Measurements from ENCODE around the gene VWA2.

The VWA2 gene

GRCh38 chr10:114291516-114291915 lies 52.5 kb downstream of the VWA2 start:
- H3K36me3 Mint-ChIP-seq = peaks cover 22% of the 10 kb centered on the region
- no peak overlapping the region for H3K27ac Mint-ChIP-seq
- no peaks in the 10 kb centered on the region for H3K27me3 Mint-ChIP-seq
- H3K4me3 Mint-ChIP-seq = no peak overlapping the region
- no peak for ATAC-seq
- H3K9me3 Mint-ChIP-seq = peaks cover 16% of the 10 kb centered on the region
- no peaks in the 10 kb centered on the region for H3K4me1 Mint-ChIP-seq

GRCh38 chr10:114293075-114293474 lies 54.0 kb downstream of the VWA2 start:
- Mint-ChIP-seq H3K4me3 (no peak overlapping the region), H3K27me3 (no peaks in the 10 kb centered on the region), H3K9me3 (peaks cover 16% of the 10 kb centered on the region), H3K27ac (no peak overlapping the region), H3K36me3 (peaks cover 38% of the 10 kb centered on the region), H3K4me1 (no peaks in the 10 kb centered on the region)
- ATAC-seq = no peak

DNA sequence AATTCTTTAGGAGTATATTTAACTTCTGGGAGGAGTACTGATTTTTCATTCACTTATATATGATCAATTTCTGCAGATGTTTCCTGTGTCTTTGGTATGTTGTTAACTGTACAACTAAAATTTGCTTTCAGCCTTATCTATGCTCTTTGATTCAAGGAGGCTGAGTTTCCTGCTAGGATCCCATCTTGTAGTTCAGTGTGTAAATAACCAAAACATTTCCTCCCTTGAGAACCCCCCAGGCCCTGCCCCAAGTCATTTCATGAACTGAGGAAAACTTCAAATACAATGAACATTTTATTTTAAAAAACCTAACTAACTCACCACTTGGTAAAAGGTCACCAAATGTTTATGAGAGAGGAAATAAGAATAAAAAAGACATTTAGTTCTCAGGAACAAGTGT lies 55.5 kb downstream of the VWA2 start:
- Mint-ChIP-seq H3K36me3 (peaks cover 45% of the 10 kb centered on the region), H3K9me3 (peaks cover 16% of the 10 kb centered on the region), H3K27ac (no peak overlapping the region), H3K4me1 (no peaks in the 10 kb centered on the region), H3K4me3 (no peak overlapping the region), H3K27me3 (no peaks in the 10 kb centered on the region)
- no peak for ATAC-seq

GRCh38 chr10:114295393-114295792 lies 56.3 kb downstream of the VWA2 start:
- Mint-ChIP-seq H3K9me3 (peaks cover 16% of the 10 kb centered on the region), H3K36me3 (peaks cover 54% of the 10 kb centered on the region), H3K4me1 (no peaks in the 10 kb centered on the region), H3K27ac (no peak overlapping the region), H3K27me3 (no peaks in the 10 kb centered on the region), H3K4me3 (no peak overlapping the region)
- ATAC-seq = no peak

DNA sequence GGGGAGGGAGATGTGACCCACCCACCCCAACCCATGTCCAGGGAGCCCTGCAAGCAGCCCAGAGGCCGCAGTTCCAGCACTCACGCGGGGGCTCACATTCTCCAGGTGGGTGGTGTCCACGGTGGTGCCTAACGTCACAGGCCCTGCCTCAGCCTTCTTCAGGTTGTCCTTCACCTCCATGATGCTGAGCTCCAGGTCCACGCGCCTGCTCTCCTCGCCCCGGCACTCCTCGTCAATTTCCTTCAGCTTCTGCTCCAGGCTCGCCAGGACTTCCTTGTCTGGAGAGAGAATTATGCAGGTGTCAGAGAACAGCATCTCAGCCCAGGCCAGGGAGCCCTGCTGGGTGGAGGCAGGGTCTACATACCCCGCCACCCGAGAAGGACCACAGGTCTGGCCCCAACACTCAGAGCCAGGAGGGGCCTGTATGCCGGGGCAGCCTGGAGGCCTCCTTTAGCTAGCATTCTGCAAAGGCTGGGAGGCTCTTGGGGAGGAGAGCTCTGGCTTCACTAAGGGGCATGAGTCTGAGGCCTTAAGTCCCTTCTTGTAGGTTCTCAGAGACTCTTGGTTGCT lies 58.2 kb downstream of the VWA2 start:
- no peak for ATAC-seq
- Mint-ChIP-seq H3K4me3 (no peak overlapping the region), H3K9me3 (peaks cover 16% of the 10 kb centered on the region), H3K36me3 (peaks cover 60% of the 10 kb centered on the region), H3K4me1 (no peaks in the 10 kb centered on the region), H3K27me3 (no peaks in the 10 kb centered on the region), H3K27ac (no peak overlapping the region)

- Mint-ChIP-seq H3K9me3 (peaks cover 10% of the 10 kb centered on the region), H3K27me3 (no peaks in the 10 kb centered on the region), H3K4me1 (peaks cover 16% of the 10 kb centered on the region), H3K4me3 (no peak overlapping the region), H3K27ac (no peak overlapping the region), H3K36me3 (peaks cover 51% of the 10 kb centered on the region)
- no peak for ATAC-seq
Measured at GRCh38 chr10:114300036-114300645, 61.1 kb downstream of the VWA2 start.

- H3K9me3 Mint-ChIP-seq = peaks cover under 1% of the 10 kb centered on the region
- peaks cover 16% of the 10 kb centered on the region for H3K4me1 Mint-ChIP-seq
- no peak overlapping the region for H3K27ac Mint-ChIP-seq
- H3K36me3 Mint-ChIP-seq = peaks cover 41% of the 10 kb centered on the region
- no peak for ATAC-seq
- no peaks in the 10 kb centered on the region for H3K27me3 Mint-ChIP-seq
- H3K4me3 Mint-ChIP-seq = no peak overlapping the region
Measured at GRCh38 chr10:114301177-114301576, 62.1 kb downstream of the VWA2 start.

GRCh38 chr10:114301951-114302710 lies 63.1 kb downstream of the VWA2 start:
- no peaks in the 10 kb centered on the region for H3K9me3 Mint-ChIP-seq
- H3K4me3 Mint-ChIP-seq = no peak overlapping the region
- H3K36me3 Mint-ChIP-seq = peaks cover 31% of the 10 kb centered on the region
- no peaks in the 10 kb centered on the region for H3K27me3 Mint-ChIP-seq
- no peak overlapping the region for H3K27ac Mint-ChIP-seq
- ATAC-seq = no peak
- H3K4me1 Mint-ChIP-seq = peaks cover 16% of the 10 kb centered on the region

DNA sequence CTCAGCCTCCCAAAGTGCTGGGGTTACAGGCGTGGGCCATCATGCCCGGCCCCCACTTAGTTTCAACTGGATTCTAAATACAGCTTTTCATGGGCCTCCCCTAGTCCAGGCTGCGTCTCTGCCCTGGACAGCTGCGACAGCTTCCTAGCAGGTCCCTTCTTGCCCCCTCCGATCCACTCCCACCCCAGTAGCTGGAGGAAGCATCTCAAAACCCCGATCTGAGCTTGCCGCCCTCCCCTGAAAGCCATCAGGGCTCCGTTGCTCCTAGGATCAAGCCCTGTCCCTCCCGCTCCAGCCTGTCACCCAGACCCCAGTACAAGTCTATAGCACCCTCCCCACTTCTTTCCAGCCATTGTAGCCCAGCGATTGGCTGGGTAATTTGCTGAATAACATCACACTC lies 64.5 kb downstream of the VWA2 start:
- no peak for ATAC-seq
- peak overlapping the region; percentile 80 for H3K4me3 Mint-ChIP-seq
- no peaks in the 10 kb centered on the region for H3K27me3 Mint-ChIP-seq

DNA sequence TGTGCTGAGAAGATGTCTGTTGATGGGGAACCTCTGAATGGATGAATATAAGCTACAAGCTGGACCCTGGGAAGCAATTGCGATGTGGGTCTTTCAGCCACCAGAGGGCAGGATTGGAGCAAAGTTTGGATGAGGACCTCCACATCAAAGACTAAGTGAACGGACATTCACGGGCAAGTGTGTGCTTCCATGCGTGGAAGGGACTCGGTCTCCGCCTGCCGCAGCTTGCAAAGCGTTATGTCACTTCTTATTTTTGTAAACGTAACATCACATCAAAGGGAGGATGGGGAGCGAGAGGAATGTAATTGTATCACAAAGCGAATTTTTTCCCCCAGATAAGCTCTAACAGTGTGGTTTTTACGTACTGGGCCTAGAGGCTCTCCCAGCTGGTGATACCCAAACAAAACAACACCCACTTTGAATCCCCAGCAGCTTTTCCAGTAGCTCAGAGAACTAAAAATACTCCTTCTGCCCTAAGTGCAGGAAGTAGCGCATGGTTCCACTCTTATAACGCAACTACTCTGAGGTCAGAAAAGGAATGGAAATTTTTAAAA lies 65.0 kb downstream of the VWA2 start:
- ATAC-seq = peak; percentile 71
- H3K4me3 Mint-ChIP-seq = peak overlapping the region; percentile 80
- peak overlapping the region; percentile 61 for H3K27ac Mint-ChIP-seq
- peaks cover 19% of the 10 kb centered on the region for H3K36me3 Mint-ChIP-seq
- H3K4me1 Mint-ChIP-seq = peaks cover 16% of the 10 kb centered on the region
- H3K27me3 Mint-ChIP-seq = no peaks in the 10 kb centered on the region
- H3K9me3 Mint-ChIP-seq = no peaks in the 10 kb centered on the region

More for the DNA sequence above, 64.5 kb downstream of the VWA2 start:
- peak overlapping the region; percentile 61 for H3K27ac Mint-ChIP-seq
- peaks cover 21% of the 10 kb centered on the region for H3K36me3 Mint-ChIP-seq
- peaks cover 16% of the 10 kb centered on the region for H3K4me1 Mint-ChIP-seq
- H3K9me3 Mint-ChIP-seq = no peaks in the 10 kb centered on the region

DNA sequence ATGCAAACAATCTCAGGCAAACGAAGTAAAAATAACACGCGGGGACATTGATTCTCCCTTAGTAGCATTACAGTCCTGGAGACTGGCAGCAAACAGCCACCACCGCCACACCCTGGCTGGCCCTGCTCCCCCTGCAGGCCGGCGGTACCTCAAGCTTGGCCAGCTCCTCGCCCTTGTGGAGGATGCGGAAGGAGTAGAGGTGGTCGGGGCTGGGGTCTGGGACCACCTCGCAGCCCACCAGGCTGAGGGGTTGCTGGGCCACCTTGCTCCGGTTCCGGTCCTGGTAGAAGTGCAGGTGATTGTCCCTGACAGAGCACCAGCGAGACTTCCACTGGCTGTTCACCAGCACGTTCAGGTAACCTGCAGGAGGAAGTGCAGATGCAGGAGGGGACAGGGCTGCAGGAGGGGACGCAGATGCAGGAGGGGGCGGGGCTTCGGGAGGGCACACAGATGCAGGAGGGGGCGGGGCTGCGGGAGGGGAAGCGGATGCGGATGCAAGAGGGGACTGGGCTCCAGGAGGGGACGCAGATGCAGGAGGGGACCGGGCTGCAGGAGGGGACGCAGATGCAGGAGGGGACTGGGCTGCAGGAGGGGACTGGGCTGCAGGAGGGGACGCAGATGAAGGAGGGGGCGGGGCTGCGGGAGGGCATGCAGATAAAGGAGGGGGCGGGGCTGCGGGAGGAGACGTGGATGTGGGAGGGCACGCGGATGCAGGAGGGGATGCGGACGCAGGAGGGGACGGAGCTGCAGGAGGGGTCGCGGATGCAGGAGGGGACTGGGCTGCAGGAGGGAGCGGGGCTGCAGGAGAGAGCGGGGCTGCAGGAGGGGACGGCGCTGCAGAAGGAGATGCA lies 65.7 kb downstream of the VWA2 start:
- Mint-ChIP-seq H3K4me1 (peaks cover 16% of the 10 kb centered on the region), H3K9me3 (no peaks in the 10 kb centered on the region), H3K4me3 (peak overlapping the region; percentile 80), H3K36me3 (peaks cover 12% of the 10 kb centered on the region), H3K27ac (peak overlapping the region; percentile 61), H3K27me3 (no peaks in the 10 kb centered on the region)
- ATAC-seq = peak; percentile 84

DNA sequence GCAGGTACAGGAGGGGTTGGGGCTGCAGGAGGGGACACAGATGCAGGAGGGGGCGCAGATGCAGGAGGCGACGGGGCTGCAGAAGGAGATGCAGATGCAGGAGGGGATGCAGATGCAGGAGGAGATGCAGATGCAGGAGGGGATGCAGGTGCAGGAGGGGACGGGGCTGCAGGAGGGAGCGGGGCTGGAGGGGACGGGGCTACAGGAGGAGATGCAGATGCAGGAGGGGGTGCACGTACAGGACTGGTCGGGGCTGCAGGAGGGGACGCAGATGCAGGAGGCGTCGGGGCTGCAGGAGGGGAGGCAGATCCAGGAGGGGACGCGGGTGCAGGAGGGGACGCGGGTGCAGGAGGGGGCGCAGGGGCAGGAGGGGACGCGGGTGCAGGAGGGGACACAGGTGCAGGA lies 66.5 kb downstream of the VWA2 start:
- peak overlapping the region; percentile 80 for H3K4me3 Mint-ChIP-seq
- no peak for ATAC-seq
- H3K27ac Mint-ChIP-seq = no peak overlapping the region
- peaks cover 7% of the 10 kb centered on the region for H3K27me3 Mint-ChIP-seq
- H3K9me3 Mint-ChIP-seq = no peaks in the 10 kb centered on the region
- H3K4me1 Mint-ChIP-seq = peaks cover 16% of the 10 kb centered on the region
- peaks cover 5% of the 10 kb centered on the region for H3K36me3 Mint-ChIP-seq

- H3K4me3 Mint-ChIP-seq = no peak overlapping the region
- no peak for ATAC-seq
Measured at GRCh38 chr10:114306116-114306973, 67.3 kb downstream of the VWA2 start.

DNA sequence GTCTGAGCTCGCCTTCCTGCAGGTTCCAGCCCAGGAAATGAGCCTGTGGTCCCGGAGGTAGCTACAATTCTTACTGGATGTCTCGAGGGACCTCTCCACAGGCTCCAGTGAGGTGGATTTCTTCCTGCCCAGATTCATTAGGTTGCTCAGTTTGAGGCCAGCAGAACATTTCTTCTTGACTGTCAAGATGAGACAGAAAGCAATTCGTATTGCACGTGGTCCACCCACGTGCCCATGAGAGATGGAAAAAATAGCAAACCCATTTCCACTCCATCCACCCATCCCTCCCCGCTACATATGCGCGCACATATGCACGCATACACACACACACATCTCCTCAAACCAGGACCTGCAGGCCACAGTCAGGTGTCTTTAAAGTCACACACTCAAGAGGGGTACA lies 68.7 kb downstream of the VWA2 start:
- no peak overlapping the region for H3K27ac Mint-ChIP-seq
- H3K27me3 Mint-ChIP-seq = peaks cover 7% of the 10 kb centered on the region
- H3K4me1 Mint-ChIP-seq = peaks cover 16% of the 10 kb centered on the region
- no peak overlapping the region for H3K4me3 Mint-ChIP-seq
- no peaks in the 10 kb centered on the region for H3K9me3 Mint-ChIP-seq
- no peak for ATAC-seq
- no peaks in the 10 kb centered on the region for H3K36me3 Mint-ChIP-seq

More at GRCh38 chr10:114306116-114306973, 67.3 kb downstream of the VWA2 start:
- H3K36me3 Mint-ChIP-seq = no peaks in the 10 kb centered on the region
- H3K9me3 Mint-ChIP-seq = no peaks in the 10 kb centered on the region
- no peak overlapping the region for H3K27ac Mint-ChIP-seq
- H3K4me1 Mint-ChIP-seq = peaks cover 16% of the 10 kb centered on the region
- H3K27me3 Mint-ChIP-seq = peaks cover 7% of the 10 kb centered on the region

All from stimulated activated memory B cell treated with anti-CD40 and anti-IgM and Interleukin-4, amounts not matched to agents 10 μg/mL and 1 μg/mL and 100 μg/mL, for 72 hours (primary cell).